ENCODE results near the gene COL25A1. TPM values are rescaled to one million over a fixed set of nuclear protein-coding genes. Genes with fewer than 3 reads are reported as not detected.

COL25A1 gene
- total RNA-seq, 1 donor = 0.27 TPM

- H3K4me3 ChIP-seq (ENCODE audit: low read depth, low read length) = no peak overlapping the region
- DNase-seq (ENCODE audit: low read depth) = no peak
- no peak for TF ChIP-seq CTCF (IDR thresholded peaks at IDR 0.05; ENCODE audit: insufficient read depth, low read length)
Observed at GRCh38 chr4:108840426-108840975, 462.0 kb downstream of the COL25A1 start.

- TF ChIP-seq CTCF (IDR thresholded peaks at IDR 0.05; ENCODE audit: insufficient read depth, low read length) = no peak
- no peak overlapping the region for H3K4me3 ChIP-seq (ENCODE audit: low read depth, low read length)
- no peak for DNase-seq (ENCODE audit: low read depth)
Observed at GRCh38 chr4:108839333-108839732, 463.1 kb downstream of the COL25A1 start.

- H3K4me3 ChIP-seq (ENCODE audit: low read depth, low read length) = no peak overlapping the region
- TF ChIP-seq CTCF (IDR thresholded peaks at IDR 0.05; ENCODE audit: insufficient read depth, low read length) = no peak
- DNase-seq (ENCODE audit: low read depth) = no peak
Observed at GRCh38 chr4:108838451-108838850, 464.0 kb downstream of the COL25A1 start.

- DNase-seq (ENCODE audit: low read depth) = peak; percentile 67
- TF ChIP-seq CTCF (IDR thresholded peaks at IDR 0.05; ENCODE audit: insufficient read depth, low read length) = peak; percentile 71
- no peak overlapping the region for H3K4me3 ChIP-seq (ENCODE audit: low read depth, low read length)
Observed at GRCh38 chr4:108834835-108835384, 467.5 kb downstream of the COL25A1 start.

GRCh38 chr4:108834166-108834834 is 468.2 kb downstream of the COL25A1 start:
- no peak overlapping the region for H3K4me3 ChIP-seq (ENCODE audit: low read depth, low read length)
- DNase-seq (ENCODE audit: low read depth) = peak; percentile 12
- TF ChIP-seq CTCF (IDR thresholded peaks at IDR 0.05; ENCODE audit: insufficient read depth, low read length) = no peak

GRCh38 chr4:108833046-108833445 is 469.4 kb downstream of the COL25A1 start:
- TF ChIP-seq CTCF (IDR thresholded peaks at IDR 0.05; ENCODE audit: insufficient read depth, low read length) = no peak
- H3K4me3 ChIP-seq (ENCODE audit: low read depth, low read length) = no peak overlapping the region
- DNase-seq (ENCODE audit: low read depth) = no peak
